HEK293 (cell line): ENCODE data around the gene TRPV5.

ENCODE experiments used
- CTCF ChIA-PET: fragments of 350-600 bp; formaldehyde crosslinking; extraction: SDS; loops from one replicate; lab custom pipeline; 2021; ENCODE audit warnings: antibody characterized with exemption; lab: Yijun Ruan, JAX
- POLR2A ChIA-PET: fragments of 300-600 bp; formaldehyde crosslinking; extraction: SDS; loops from one replicate; lab custom pipeline; 2020; ENCODE audit warnings: antibody characterized with exemption, inconsistent platforms; lab: Yijun Ruan, JAX
- H3K27ac ChIP-seq: fragments of 200-500 bp; sonication (Bioruptor generic); 2 replicates; pipeline ENCODE4 v1.5.1; 2014; ENCODE audit warnings: low read depth, low read length, control low read depth, inconsistent platforms; ENCODE audit errors: extremely low read depth
- H3K36me3 ChIP-seq, 2 experiments: fragments of 200-500 bp in 1 of 2; sonication (Bioruptor generic) in 1 of 2; 1 replicate in 1 of 2; 2 replicates in 1 of 2; pipeline ENCODE4 v1.5.1; 2014 to 2017; ENCODE audit warnings: inconsistent platforms in 2 of 2, low read length in 2 of 2; ENCODE audit not compliant: control insufficient read depth in 2 of 2, insufficient read depth in 1 of 2
- H3K4me1 ChIP-seq: fragments of 200-500 bp; sonication (Bioruptor generic); 2 replicates; pipeline ENCODE4 v1.5.1; 2014; ENCODE audit warnings: mild to moderate bottlenecking, low read length, inconsistent platforms; ENCODE audit not compliant: control insufficient read depth, insufficient read depth
- H3K4me3 ChIP-seq: 2 replicates; pipeline ENCODE4 v1.5.1; 2011; ENCODE audit warnings: low read depth, mild to moderate bottlenecking, control low read depth, low read length, moderate library complexity
- H3K9me3 ChIP-seq: fragments of 200-500 bp; sonication (Bioruptor generic); 2 replicates; pipeline ENCODE4 v1.5.1; 2014; ENCODE audit warnings: low read depth, low read length, inconsistent platforms; ENCODE audit not compliant: control insufficient read depth, insufficient read depth
- AEBP2 ChIP-seq: fragments of 450-650 bp; formaldehyde crosslinking; IDR thresholded peaks from 2 replicates; pipeline ENCODE4 v1.5.1; 2016; ENCODE audit warnings: missing biosample characterization, missing genetic modification characterization, borderline replicate concordance
- CTCF ChIP-seq: fragments of 450-650 bp; formaldehyde crosslinking; IDR thresholded peaks from 2 replicates; pipeline ENCODE4 v1.5.1; 2016; ENCODE audit warnings: missing biosample characterization, missing genetic modification characterization
- EGR2 ChIP-seq: fragments of 450-650 bp; formaldehyde crosslinking; IDR thresholded peaks from 2 replicates; pipeline ENCODE4 v1.5.1; 2016; ENCODE audit warnings: low read depth, missing biosample characterization, missing genetic modification characterization
- TCF7L2 ChIP-seq: IDR thresholded peaks from 2 replicates; pipeline ENCODE4 v1.6.1; 2011; ENCODE audit warnings: low read depth, mild to moderate bottlenecking, inconsistent platforms, low read length, moderate library complexity, borderline replicate concordance
- ZBTB1 ChIP-seq: fragments of 450-650 bp; formaldehyde crosslinking; IDR thresholded peaks from 2 replicates; pipeline ENCODE4 v1.5.1; 2016; ENCODE audit warnings: missing biosample characterization, missing genetic modification characterization
- ZFHX2 ChIP-seq: fragments of 450-650 bp; formaldehyde crosslinking; conservative IDR thresholded peaks from 2 replicates; pipeline ENCODE4 v1.5.1; 2016; ENCODE audit warnings: missing biosample characterization, missing genetic modification characterization
- ZFP3 ChIP-seq: fragments of 450-650 bp; formaldehyde crosslinking; IDR thresholded peaks from 2 replicates; pipeline ENCODE4 v1.5.1; 2016; ENCODE audit warnings: low read depth, missing biosample characterization, missing genetic modification characterization
- ZNF155 ChIP-seq: fragments of 450-650 bp; formaldehyde crosslinking; IDR thresholded peaks from 2 replicates; pipeline ENCODE4 v1.5.1; 2016; ENCODE audit warnings: missing biosample characterization, missing genetic modification characterization
- ZNF202 ChIP-seq: fragments of 450-650 bp; formaldehyde crosslinking; IDR thresholded peaks from 2 replicates; pipeline ENCODE4 v1.5.1; 2016; ENCODE audit warnings: missing biosample characterization, missing genetic modification characterization, borderline replicate concordance
- ZNF239 ChIP-seq: fragments of 450-650 bp; formaldehyde crosslinking; IDR thresholded peaks from 2 replicates; pipeline ENCODE4 v1.5.1; 2016; ENCODE audit warnings: missing biosample characterization, missing genetic modification characterization
- ZNF24 ChIP-seq: fragments of 450-650 bp; formaldehyde crosslinking; IDR thresholded peaks from 2 replicates; pipeline ENCODE4 v1.5.1; 2016; ENCODE audit warnings: missing biosample characterization, missing genetic modification characterization
- ZNF280D ChIP-seq: fragments of 450-650 bp; formaldehyde crosslinking; IDR thresholded peaks from 2 replicates; pipeline ENCODE4 v1.5.1; 2016; ENCODE audit warnings: missing biosample characterization, missing genetic modification characterization
- ZNF335 ChIP-seq: fragments of 450-650 bp; formaldehyde crosslinking; conservative IDR thresholded peaks from 2 replicates; pipeline ENCODE4 v1.5.1; 2016; ENCODE audit warnings: missing biosample characterization, missing genetic modification characterization
- ZNF341 ChIP-seq: fragments of 450-650 bp; formaldehyde crosslinking; IDR thresholded peaks from 2 replicates; pipeline ENCODE4; 2016; ENCODE audit warnings: low read depth, missing biosample characterization, missing genetic modification characterization
- ZNF362 ChIP-seq: fragments of 450-650 bp; formaldehyde crosslinking; IDR thresholded peaks from 2 replicates; pipeline ENCODE4 v1.5.1; 2016; ENCODE audit warnings: missing biosample characterization, missing genetic modification characterization
- ZNF600 ChIP-seq: fragments of 450-650 bp; formaldehyde crosslinking; IDR thresholded peaks from 2 replicates; pipeline ENCODE4 v1.5.1; 2016; ENCODE audit warnings: missing biosample characterization, missing genetic modification characterization
- ZNF707 ChIP-seq: fragments of 450-650 bp; formaldehyde crosslinking; IDR thresholded peaks from 2 replicates; pipeline ENCODE4 v1.5.1; 2016; ENCODE audit warnings: missing biosample characterization, missing genetic modification characterization
- ZNF76 ChIP-seq: fragments of 450-650 bp; formaldehyde crosslinking; IDR thresholded peaks from 2 replicates; pipeline ENCODE4; 2016; ENCODE audit warnings: low read depth, missing biosample characterization, missing genetic modification characterization, borderline replicate concordance
- ZNF776 ChIP-seq: fragments of 450-650 bp; formaldehyde crosslinking; IDR thresholded peaks from 2 replicates; pipeline ENCODE4 v1.5.0; 2017; ENCODE audit warnings: missing biosample characterization, missing genetic modification characterization, borderline replicate concordance
- ZSCAN4 ChIP-seq: fragments of 450-650 bp; formaldehyde crosslinking; IDR thresholded peaks from 2 replicates; pipeline ENCODE4 v1.5.1; 2017; ENCODE audit warnings: missing biosample characterization, missing genetic modification characterization

The TRPV5 gene

GRCh38 chr7:142867398-142868187, 66.0 kb downstream of the TRPV5 start:
- peaks cover 0 to 22% of the 10 kb centered on the region in 2 experiments; a peak in 1 of 3 replicates for H3K36me3 ChIP-seq
- H3K9me3 ChIP-seq: no peaks in the 10 kb centered on the region
- TF ChIP-seq ZBTB1 (tag by site-specific recombination) (no peak), EGR2 (tag by site-specific recombination) (peak; percentile 0; the same call in 1 of the 2 replicates), ZFHX2 (tag by site-specific recombination) (peak; percentile 86)
- H3K27ac ChIP-seq: no peak overlapping the region
- no peaks in the 10 kb centered on the region for H3K4me1 ChIP-seq
- H3K4me3 ChIP-seq: no peak overlapping the region
- ChIA-PET CTCF (interaction anchor here (0.5 to 2.9 kb wide), 5 partner anchors 9 to 235 kb away, joined by 3 to 18 read pairs (median 6); partner anchors contain the start of gene EPHB6), POLR2A (no interaction called here)

GRCh38 chr7:142867097-142867378, 66.5 kb downstream of the TRPV5 start:
- no peaks in the 10 kb centered on the region for H3K4me1 ChIP-seq
- TF ChIP-seq ZNF280D (tag by site-specific recombination): no peak
- no peak for TF ChIP-seq ZNF76 (tag by site-specific recombination)
- TF ChIP-seq TCF7L2: no peak
- no peak for TF ChIP-seq ZNF600 (tag by site-specific recombination)
- no peak for TF ChIP-seq ZNF239
- TF ChIP-seq ZNF335: no peak
- TF ChIP-seq ZNF362: no peak
- TF ChIP-seq ZNF202 (tag by site-specific recombination): no peak
- no peak for TF ChIP-seq ZNF341 (tag by site-specific recombination)
- TF ChIP-seq ZNF776 (tag by site-specific recombination): no peak
- no peak for TF ChIP-seq AEBP2 (tag by site-specific recombination)
- no peak for TF ChIP-seq ZNF707 (tag by site-specific recombination)
- TF ChIP-seq CTCF (tag by site-specific recombination): no peak
- no peak for TF ChIP-seq ZFP3 (tag by site-specific recombination)
- no peak for TF ChIP-seq ZNF155 (tag by site-specific recombination)
- TF ChIP-seq ZSCAN4: no peak
- no peak for TF ChIP-seq ZNF24 (tag by site-specific recombination)
- no peak overlapping the region for H3K27ac ChIP-seq
- ChIA-PET POLR2A (no interaction called here), CTCF (interaction anchor here (0.9 to 2.9 kb wide), 5 partner anchors 9 to 336 kb away, joined by 4 to 18 read pairs (median 6); partner anchors contain the start of gene EPHB6)
- no peak overlapping the region for H3K4me3 ChIP-seq
- H3K9me3 ChIP-seq: no peaks in the 10 kb centered on the region
- H3K36me3 ChIP-seq: peaks cover 0 to 18% of the 10 kb centered on the region in 2 experiments; a peak in 1 of 3 replicates
